B cell (primary cell): ENCODE data around the gene ACTR8. TPM values are rescaled to one million over a fixed set of nuclear protein-coding genes. Genes with fewer than 3 reads are reported as not detected.

ENCODE experiments used
- ATAC-seq: fragments of 200-7000 bp; cut with Tn5 transposase; one replicate; pipeline ENCODE4 v1.10.0; 2021; ENCODE audit warnings: low read depth, mild to moderate bottlenecking, moderate number of reproducible peaks, moderate library complexity
- CTCF ChIA-PET: fragments of 350-600 bp; sonication (Branson Sonifier 250); formaldehyde crosslinking; loops from one replicate; lab custom pipeline; 2021; ENCODE audit warnings: antibody characterized with exemption, inconsistent platforms; lab: Charles Lee
- POLR2A ChIA-PET: fragments of 350-600 bp; sonication (Branson Sonifier 250); formaldehyde crosslinking; loops from one replicate; lab custom pipeline; 2021; ENCODE audit warnings: antibody characterized with exemption; lab: Charles Lee
- DNase-seq: peaks from one replicate; pipeline ENCODE4 v3.0.0; 2013
- H2AFZ ChIP-seq: 2 replicates; pipeline ENCODE4 v1.6.1; 2012; ENCODE audit warnings: mild to moderate bottlenecking, low read depth, low read length; ENCODE audit not compliant: insufficient read depth, poor library complexity, severe bottlenecking
- H3K27ac ChIP-seq, 2 donors: 1 replicate in 1 of 2; 2 replicates in 1 of 2; pipeline ENCODE4 v1.5.1; 2012 to 2013; ENCODE audit warnings: low read length in 2 of 2, mild to moderate bottlenecking in 2 of 2, moderate library complexity in 1 of 2
- H3K27me3 ChIP-seq, 4 experiments: fragments of 200-600 bp in 1 of 4; sonication (generic) in 1 of 4; replicated peaks in 1 of 4; 1 replicate in 2 of 4; 2 replicates in 2 of 4; pipeline versions ENCODE4 v1.6.1 to v1.7.0; 2013 to 2016; ENCODE audit warnings: low read length in 3 of 4, mild to moderate bottlenecking in 2 of 4, mixed read lengths in 1 of 4, moderate library complexity in 1 of 4; ENCODE audit not compliant: insufficient read depth in 4 of 4, control insufficient read depth in 3 of 4; ENCODE audit errors: control extremely low read depth in 1 of 4
- H3K36me3 ChIP-seq, 2 experiments: replicated peaks in 1 of 2; 1 replicate in 1 of 2; 2 replicates in 1 of 2; pipeline versions ENCODE4 v1.6.1 to v1.7.1; 2013; ENCODE audit warnings: low read length in 1 of 2; ENCODE audit not compliant: insufficient read depth in 2 of 2, control insufficient read depth in 1 of 2; ENCODE audit errors: control extremely low read depth in 1 of 2, extremely low read depth in 1 of 2
- H3K4me1 ChIP-seq, 2 donors: fragments of 200-600 bp in 1 of 2; sonication (generic) in 1 of 2; 1 replicate in 1 of 2; 2 replicates in 1 of 2; pipeline versions ENCODE4 v1.5.1 to v1.6.1; 2013 to 2017; ENCODE audit warnings: low read length in 2 of 2; ENCODE audit not compliant: control insufficient read depth in 2 of 2, insufficient read depth in 2 of 2
- H3K4me2 ChIP-seq: replicated peaks from 2 replicates; pipeline ENCODE3; 2012; ENCODE audit warnings: mild to moderate bottlenecking, low read depth, low read length; ENCODE audit not compliant: poor library complexity, severe bottlenecking
- H3K4me3 ChIP-seq, 5 experiments: fragments of 200-600 bp in 1 of 5; sonication (generic) in 1 of 5; 1 replicate in 3 of 5; 2 replicates in 2 of 5; pipeline versions ENCODE4 v1.5.1 to v1.7.0; 2011 to 2016; ENCODE audit warnings: low read length in 4 of 5, mild to moderate bottlenecking in 4 of 5, low read depth in 2 of 5, control low read depth in 1 of 5, moderate library complexity in 1 of 5; ENCODE audit not compliant: insufficient read depth in 1 of 5; ENCODE audit errors: control extremely low read depth in 1 of 5, extremely low read depth in 1 of 5
- H3K79me2 ChIP-seq: fragments of 200-600 bp; sonication (generic); one replicate; pipeline ENCODE4 v1.6.0; 2016; ENCODE audit warnings: low read length; ENCODE audit not compliant: control insufficient read depth, insufficient read depth
- H3K9ac ChIP-seq: fragments of 200-600 bp; sonication (generic); 2 replicates; pipeline ENCODE4 v1.6.1; 2017; ENCODE audit warnings: mild to moderate bottlenecking, low read length, moderate library complexity
- H3K9me3 ChIP-seq, 3 donors: one replicate each; pipeline versions ENCODE4 v1.6.1 to v1.7.1; 2013; ENCODE audit warnings: low read length in 2 of 3; ENCODE audit not compliant: control insufficient read depth in 2 of 3, insufficient read depth in 1 of 3; ENCODE audit errors: control extremely low read depth in 1 of 3
- H4K20me1 ChIP-seq: 2 replicates; pipeline ENCODE4 v1.6.0; 2012; ENCODE audit warnings: mild to moderate bottlenecking, low read length; ENCODE audit not compliant: insufficient read depth, control insufficient read depth, poor library complexity, severe bottlenecking
- H3K27ac Mint-ChIP-seq: one replicate; pipeline ENCODE4 v1.8.0; 2021; ENCODE audit warnings: mixed read lengths
- H3K27me3 Mint-ChIP-seq: one replicate; pipeline ENCODE4 v1.8.0; 2021; ENCODE audit warnings: mixed read lengths
- H3K4me1 Mint-ChIP-seq: one replicate; pipeline ENCODE4 v1.8.0; 2021; ENCODE audit warnings: mixed read lengths
- H3K4me3 Mint-ChIP-seq: one replicate; pipeline ENCODE4 v1.8.0; 2021; ENCODE audit warnings: mixed read lengths
- H3K9me3 Mint-ChIP-seq: one replicate; pipeline ENCODE4 v1.8.0; 2022; ENCODE audit warnings: mixed read lengths; ENCODE audit not compliant: insufficient read depth
- CTCF ChIP-seq: fragments of 200-600 bp; IDR thresholded peaks from one replicate; pipeline ENCODE4 v1.8.0; 2022; ENCODE audit warnings: antibody characterized with exemption, mild to moderate bottlenecking
- WGBS: methylation state at CpG from one replicate; pipeline ENCODE4 v1.1.5; 2013; ENCODE audit warnings: missing lambda C conversion rate; ENCODE audit not compliant: insufficient coverage; 5-methylcytosine and 5-hydroxymethylcytosine counted together
- intact Hi-C: fragments of 100-400 bp; cut with micrococcal nuclease; formaldehyde crosslinking; loops from one replicate; pipeline ENCODE4 v1.10.0; 2022
- polyA plus RNA-seq: library from polyadenylated mRNA; depleted of rRNA; stranded (reverse); fragments of >200 nt; gene quantifications from 2 replicates; pipeline ENCODE4 v1.2.3, GENCODE V29; 2012
- total RNA-seq, 2 donors: library from RNA; stranded (reverse); fragments of 120-200 nt in 1 of 2; gene quantifications; 1 replicate in 1 of 2; 2 replicates in 1 of 2; pipeline versions ENCODE4 v1.2.3 to v1.2.4, GENCODE V29; 2013 to 2022

ACTR8 gene
- total and polyA plus RNA-seq, 2 donors (not counting 1 experiment from before 2014, with no cell fraction given): 10.8 to 42.0 TPM

- POLR2A ChIA-PET: interaction anchor here (1.1 to 1.8 kb wide), 2 partner anchors 11 to 544 kb away, joined by 7 to 9 read pairs; partner anchors contain the start of gene DCP1A
- Histone ChIP-seq H4K20me1 (no peaks in the 10 kb centered on the region), H3K9ac (peak within 1 kb of the TSS; percentile 100), H3K9me3 (peaks cover 0 to 1% (median 0%) of the 10 kb centered on the region in 3 donors), H2AFZ (peak within 1 kb of the TSS; percentile 78), H3K4me2 (peak within 1 kb of the TSS; percentile 88), H3K27me3 (peaks cover 0 to 6% (median 0%) of the 10 kb centered on the region in 4 experiments), H3K36me3 (peaks cover 0 to 14% of the 10 kb centered on the region in 2 experiments), H3K4me1 (peaks cover 20 to 25% of the 10 kb centered on the region in 2 donors), H3K4me3 (peak within 1 kb of the TSS; percentile 81 to 99 (median 96)), H3K79me2 (peaks cover 43% of the 10 kb centered on the region), H3K27ac (peak within 1 kb of the TSS; percentile 93 to 99)
- CTCF ChIA-PET: interaction anchor here (1.1 to 1.3 kb wide), 2 partner anchors 10 to 544 kb away, joined by 3 read pairs; partner anchors contain the start of genes ACTR8 and DCP1A
- Mint-ChIP-seq H3K4me3 (peak within 1 kb of the TSS; percentile 98), H3K27ac (peak within 1 kb of the TSS; percentile 99), H3K27me3 (peaks cover 10% of the 10 kb centered on the region), H3K9me3 (peaks cover 5% of the 10 kb centered on the region), H3K4me1 (peaks cover 35% of the 10 kb centered on the region)
- ATAC-seq (peak; percentile 96), DNase-seq (peak; percentile 99)
- intact Hi-C loops: loop anchor here (1.0 kb wide), 1 partner anchor 9 kb away; the partner anchor contains the start of gene ACTR8
- under 1% methylated on average over 70 of the region's 73 CpGs for WGBS
- no peak for TF ChIP-seq CTCF
Measured at GRCh38 chr3:53891497-53892285, 9.7 kb upstream of the ACTR8 start, which contains the start of gene SELENOK. Gene SELENOK (minus strand): TSS chr3:53891859.
